Endothelial cell of umbilical vein (primary cell): Measurements from ENCODE around the gene MRM2. TPM values are rescaled to one million over a fixed set of nuclear protein-coding genes. Genes with fewer than 3 reads are reported as not detected.

Experiments used
- BruUV-seq: library from RNA; stranded (reverse); fragments of 400-500 nt; replicated peaks from 2 replicates; lab custom pipeline; 2021; lab: Mats Ljungman, UMichigan
- CTCF ChIA-PET: fragments of 300-600, 350-600 bp; sonication (Branson Sonifier 250); formaldehyde crosslinking; loops from one replicate; lab custom pipeline; 2021; ENCODE audit warnings: antibody characterized with exemption, inconsistent platforms; lab: Charles Lee
- POLR2A ChIA-PET: fragments of 300-600, 350-600 bp; sonication (Branson Sonifier 250); formaldehyde crosslinking; loops from one replicate; lab custom pipeline; 2021; ENCODE audit warnings: antibody characterized with exemption, inconsistent platforms; lab: Charles Lee
- DNase-seq: peaks from one replicate; pipeline ENCODE4 v3.0.0-alpha.2; 2011; ENCODE audit warnings: low read depth, low spot score
- FAIRE-seq: peaks from 2 replicates; lab custom pipeline; 2011; peaks lifted over from hg19 to GRCh38; lab: Jason Lieb, UNC
- H2AFZ ChIP-seq: 2 replicates; pipeline ENCODE4 v1.6.0; 2012; ENCODE audit warnings: low read depth, low read length, control low read depth, inconsistent platforms
- H3K27ac ChIP-seq: 2 replicates; pipeline ENCODE4 v1.5.1; 2011; ENCODE audit warnings: low read depth, mild to moderate bottlenecking, control low read depth, low read length, moderate library complexity; ENCODE audit not compliant: insufficient read depth
- H3K27me3 ChIP-seq, 2 experiments: 2 replicates each; pipeline versions ENCODE4 v1.6.0 to v1.6.1; 2011; ENCODE audit warnings: low read length in 2 of 2, mixed read lengths in 1 of 2; ENCODE audit not compliant: control insufficient read depth in 2 of 2, insufficient read depth in 2 of 2
- H3K36me3 ChIP-seq, 2 experiments: 2 replicates in 1 of 2; 3 replicates in 1 of 2; pipeline ENCODE4 v1.5.1; 2011; ENCODE audit warnings: low read length in 2 of 2, mild to moderate bottlenecking in 1 of 2, moderate library complexity in 1 of 2; ENCODE audit not compliant: control insufficient read depth in 2 of 2, insufficient read depth in 2 of 2; ENCODE audit errors: extremely low read depth in 1 of 2
- H3K4me1 ChIP-seq: 3 replicates; pipeline ENCODE4 v1.5.1; 2011; ENCODE audit warnings: mild to moderate bottlenecking, low read length; ENCODE audit not compliant: control insufficient read depth, insufficient read depth; ENCODE audit errors: extremely low read depth
- H3K4me2 ChIP-seq: 2 replicates; pipeline ENCODE4 v1.6.1; 2011; ENCODE audit warnings: low read length, control low read depth, mixed read lengths; ENCODE audit not compliant: insufficient read depth
- H3K4me3 ChIP-seq, 3 experiments: fragments of 200-600 bp in 1 of 3; sonication (generic), shearing (Covaris generic) in 1 of 3; replicated peaks in 1 of 3; 2 replicates each; pipeline ENCODE4 v1.5.1; 2011 to 2016; ENCODE audit warnings: control low read depth in 3 of 3, low read length in 3 of 3, mild to moderate bottlenecking in 2 of 3, inconsistent platforms in 1 of 3, low read depth in 1 of 3, moderate library complexity in 1 of 3; ENCODE audit not compliant: insufficient read depth in 1 of 3
- H3K79me2 ChIP-seq: 2 replicates; pipeline ENCODE4 v1.6.0; 2012; ENCODE audit warnings: low read length, inconsistent platforms; ENCODE audit not compliant: control insufficient read depth, insufficient read depth
- H3K9ac ChIP-seq: replicated peaks from 2 replicates; pipeline ENCODE3; 2011; ENCODE audit warnings: low read length, control low read depth; ENCODE audit not compliant: insufficient read depth; ENCODE audit errors: extremely low read depth
- H3K9me1 ChIP-seq: replicated peaks from 3 replicates; pipeline ENCODE4 v1.6.0; 2011; ENCODE audit warnings: mild to moderate bottlenecking, low read length; ENCODE audit not compliant: control insufficient read depth, insufficient read depth; ENCODE audit errors: extremely low read depth
- H3K9me3 ChIP-seq: replicated peaks from 2 replicates; pipeline ENCODE4 v1.5.1; 2012; ENCODE audit warnings: low read length, inconsistent platforms; ENCODE audit not compliant: control insufficient read depth, insufficient read depth
- H4K20me1 ChIP-seq: replicated peaks from 2 replicates; pipeline ENCODE3; 2011; ENCODE audit warnings: mild to moderate bottlenecking, low read length; ENCODE audit not compliant: control insufficient read depth, insufficient read depth; ENCODE audit errors: extremely low read depth
- EZH2 ChIP-seq: IDR thresholded peaks from 2 replicates; pipeline ENCODE4 v1.6.1; 2012; ENCODE audit warnings: borderline replicate concordance, low read depth, mild to moderate bottlenecking, moderate library complexity, low read length, inconsistent platforms; ENCODE audit not compliant: severe bottlenecking
- FOS ChIP-seq: IDR thresholded peaks from 2 replicates; pipeline ENCODE4 v1.6.1; 2011; ENCODE audit warnings: mild to moderate bottlenecking, low read length, moderate library complexity, borderline replicate concordance; ENCODE audit not compliant: insufficient read depth
- GATA2 ChIP-seq: IDR thresholded peaks from 2 replicates; pipeline ENCODE4 v1.7.0; 2011; ENCODE audit warnings: low read depth, mild to moderate bottlenecking, moderate library complexity, mixed read lengths, low read length; ENCODE audit not compliant: insufficient read length, insufficient read depth
- JUN ChIP-seq: IDR thresholded peaks from 2 replicates; pipeline ENCODE4 v1.6.1; 2011; ENCODE audit warnings: borderline replicate concordance, low read depth; ENCODE audit not compliant: insufficient read length, insufficient read depth
- MYC ChIP-seq: IDR thresholded peaks from one replicate; pipeline ENCODE4 v1.6.1; 2011; ENCODE audit warnings: mild to moderate bottlenecking, low read depth, low read length
- POLR2A ChIP-seq: IDR thresholded peaks from 2 replicates; pipeline ENCODE4 v1.6.1; 2012; ENCODE audit warnings: low read depth, mild to moderate bottlenecking, control low read depth, low read length
- POLR2AphosphoS5 ChIP-seq: IDR thresholded peaks from 2 replicates; pipeline ENCODE4 v1.6.1; 2012; ENCODE audit warnings: low read depth, mild to moderate bottlenecking, control low read depth, low read length, moderate library complexity; ENCODE audit not compliant: insufficient read depth
- dilution Hi-C: fragments of 300-500 bp; cut with MboI; formaldehyde crosslinking; loops from one replicate; pipeline ENCODE4 v1.15.0; 2019; ENCODE audit warnings: low sequenced_read_pairs; ENCODE audit not compliant: extremely low pct_ligation_motif_present
- intact Hi-C: fragments of 100-400 bp; cut with micrococcal nuclease; formaldehyde crosslinking; loops from one replicate; pipeline ENCODE4 v1.10.0; 2022
- polyA plus RNA-seq, 4 experiments: library from polyadenylated mRNA; depleted of rRNA in 3 of 4; stranded (reverse) in 3 of 4; unstranded in 1 of 4; fragments of >200 nt; gene quantifications; 2 replicates each; pipeline versions ENCODE4 v1.2.1 to v1.2.3, GENCODE V29; 2011 to 2012; ENCODE audit warnings: missing spikeins in 1 of 4
- total RNA-seq: library from RNA; stranded (reverse); gene quantifications from 2 replicates; pipeline ENCODE4 v1.2.3, GENCODE V29; 2021
- TF ChIP-seq, protein P1 (sequence below), 2 donors: IDR thresholded peaks; 1 replicate in 1 of 2; 2 replicates in 1 of 2; pipeline ENCODE4 v1.5.1; 2011; ENCODE audit warnings: low read length in 2 of 2, mild to moderate bottlenecking in 2 of 2, moderate library complexity in 2 of 2, control low read depth in 1 of 2, inconsistent platforms in 1 of 2, low read depth in 1 of 2; ENCODE audit not compliant: insufficient read depth in 1 of 2; ENCODE audit errors: extremely low read depth in 1 of 2
- TF ChIP-seq, protein P2 (sequence below): IDR thresholded peaks from 2 replicates; pipeline ENCODE4 v1.6.1; 2011; ENCODE audit not compliant: insufficient read depth, insufficient read length

Gene MRM2
- total and polyA plus RNA-seq, 2 donors (not counting 3 experiments of a cell fraction or from before 2014, with no cell fraction given): 10.6 to 20.8 TPM

DNA sequence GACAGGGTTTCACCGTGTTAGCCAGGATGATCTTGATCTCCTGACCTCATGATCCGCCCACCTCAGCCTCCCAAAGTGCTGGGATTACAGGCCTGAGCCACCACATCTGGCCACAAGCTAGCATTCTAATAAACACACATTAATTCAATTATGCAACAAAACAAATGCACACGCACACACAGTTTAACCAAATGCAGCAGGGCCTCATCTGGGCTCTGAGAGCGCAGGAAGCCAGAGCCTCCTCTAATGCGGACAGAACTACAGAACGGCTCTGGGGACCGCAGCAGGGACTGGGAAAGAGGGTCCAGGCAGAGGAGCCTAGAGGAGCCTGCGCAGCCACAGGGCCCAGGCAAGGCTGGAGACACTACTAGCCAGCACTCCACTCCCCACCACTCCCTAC is 13.1 kb downstream of the MRM2 start:
- no peak for DNase-seq
- peaks cover 14% of the 10 kb centered on the region for H3K4me1 ChIP-seq
- no peak overlapping the region for H2AFZ ChIP-seq
- H3K27ac ChIP-seq: no peak overlapping the region
- BruUV-seq: no TSS peak
- H3K27me3 ChIP-seq: no peaks in the 10 kb centered on the region
- no peak for TF ChIP-seq GATA2
- TF ChIP-seq FOS: no peak
- no peak for TF ChIP-seq JUN
- no peak for TF ChIP-seq POLR2AphosphoS5
- no peak for TF ChIP-seq EZH2
- TF ChIP-seq POLR2A: no peak
- TF ChIP-seq, protein P1, sequence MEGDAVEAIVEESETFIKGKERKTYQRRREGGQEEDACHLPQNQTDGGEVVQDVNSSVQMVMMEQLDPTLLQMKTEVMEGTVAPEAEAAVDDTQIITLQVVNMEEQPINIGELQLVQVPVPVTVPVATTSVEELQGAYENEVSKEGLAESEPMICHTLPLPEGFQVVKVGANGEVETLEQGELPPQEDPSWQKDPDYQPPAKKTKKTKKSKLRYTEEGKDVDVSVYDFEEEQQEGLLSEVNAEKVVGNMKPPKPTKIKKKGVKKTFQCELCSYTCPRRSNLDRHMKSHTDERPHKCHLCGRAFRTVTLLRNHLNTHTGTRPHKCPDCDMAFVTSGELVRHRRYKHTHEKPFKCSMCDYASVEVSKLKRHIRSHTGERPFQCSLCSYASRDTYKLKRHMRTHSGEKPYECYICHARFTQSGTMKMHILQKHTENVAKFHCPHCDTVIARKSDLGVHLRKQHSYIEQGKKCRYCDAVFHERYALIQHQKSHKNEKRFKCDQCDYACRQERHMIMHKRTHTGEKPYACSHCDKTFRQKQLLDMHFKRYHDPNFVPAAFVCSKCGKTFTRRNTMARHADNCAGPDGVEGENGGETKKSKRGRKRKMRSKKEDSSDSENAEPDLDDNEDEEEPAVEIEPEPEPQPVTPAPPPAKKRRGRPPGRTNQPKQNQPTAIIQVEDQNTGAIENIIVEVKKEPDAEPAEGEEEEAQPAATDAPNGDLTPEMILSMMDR (IDR thresholded peaks at IDR 0.05; ENCODE audit: extremely low read depth in 1 of 2, insufficient read depth in 1 of 2, low read depth in 1 of 2, low read length in 2 of 2): no peak
- TF ChIP-seq MYC: no peak
- TF ChIP-seq, protein P2, sequence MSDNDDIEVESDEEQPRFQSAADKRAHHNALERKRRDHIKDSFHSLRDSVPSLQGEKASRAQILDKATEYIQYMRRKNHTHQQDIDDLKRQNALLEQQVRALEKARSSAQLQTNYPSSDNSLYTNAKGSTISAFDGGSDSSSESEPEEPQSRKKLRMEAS: no peak
- dilution Hi-C loops (no loop called here), intact Hi-C loops (no loop called here)
- H3K79me2 ChIP-seq: peaks cover 25% of the 10 kb centered on the region
- ChIA-PET POLR2A (interaction anchor here (0.6 kb wide), 1 partner anchor 189 kb away, joined by 4 read pairs; no protein-coding TSS in a partner anchor), CTCF (interaction anchor here (1.1 kb wide), 1 partner anchor 119 kb away, joined by 4 read pairs; no protein-coding TSS in a partner anchor)
- no peak overlapping the region for H3K4me3 ChIP-seq
- no peaks in the 10 kb centered on the region for H3K9me3 ChIP-seq
- no peak overlapping the region for H3K9ac ChIP-seq
- no peak for FAIRE-seq
- H3K36me3 ChIP-seq: peaks cover 4 to 19% of the 10 kb centered on the region in 2 experiments
- H3K4me2 ChIP-seq: no peak overlapping the region
- H4K20me1 ChIP-seq: no peaks in the 10 kb centered on the region
- H3K9me1 ChIP-seq: no peaks in the 10 kb centered on the region
